ENCODE results near the gene TAF4.

- TF ChIP-seq POLR2A (IDR thresholded peaks at IDR 0.05) (no peak), CTCF (IDR thresholded peaks at IDR 0.05) (no peak)
Observed at GRCh38 chr20:62052842-62053464, 12.7 kb downstream of the TAF4 start.

All from vagina (tissue), 2 donors.